ENCODE measurements around the gene LKAAEAR1.

The LKAAEAR1 gene

GRCh38 chr20:64035933-64036345 lies 48.3 kb downstream of the LKAAEAR1 start, which contains the start of gene C20orf204:
C20orf204 (plus strand) TSS chr20:64036182; CDS start chr20:64036324, 142 bp downstream.
- no peak for DNase-seq

- no peak for DNase-seq
These were observed 48.9 kb downstream of the LKAAEAR1 start for GRCh38 chr20:64035066-64035932.

GRCh38 chr20:64033981-64034493 lies 50.2 kb downstream of the LKAAEAR1 start:
- no peak for DNase-seq
